ENCODE data around the gene PSMC5.
"Not testable (repeated sequence)": the region's sequence is repeated elsewhere in the genome, so short reads cannot be mapped to it uniquely, and the experiment has no call there.

PSMC5 gene

DNA sequence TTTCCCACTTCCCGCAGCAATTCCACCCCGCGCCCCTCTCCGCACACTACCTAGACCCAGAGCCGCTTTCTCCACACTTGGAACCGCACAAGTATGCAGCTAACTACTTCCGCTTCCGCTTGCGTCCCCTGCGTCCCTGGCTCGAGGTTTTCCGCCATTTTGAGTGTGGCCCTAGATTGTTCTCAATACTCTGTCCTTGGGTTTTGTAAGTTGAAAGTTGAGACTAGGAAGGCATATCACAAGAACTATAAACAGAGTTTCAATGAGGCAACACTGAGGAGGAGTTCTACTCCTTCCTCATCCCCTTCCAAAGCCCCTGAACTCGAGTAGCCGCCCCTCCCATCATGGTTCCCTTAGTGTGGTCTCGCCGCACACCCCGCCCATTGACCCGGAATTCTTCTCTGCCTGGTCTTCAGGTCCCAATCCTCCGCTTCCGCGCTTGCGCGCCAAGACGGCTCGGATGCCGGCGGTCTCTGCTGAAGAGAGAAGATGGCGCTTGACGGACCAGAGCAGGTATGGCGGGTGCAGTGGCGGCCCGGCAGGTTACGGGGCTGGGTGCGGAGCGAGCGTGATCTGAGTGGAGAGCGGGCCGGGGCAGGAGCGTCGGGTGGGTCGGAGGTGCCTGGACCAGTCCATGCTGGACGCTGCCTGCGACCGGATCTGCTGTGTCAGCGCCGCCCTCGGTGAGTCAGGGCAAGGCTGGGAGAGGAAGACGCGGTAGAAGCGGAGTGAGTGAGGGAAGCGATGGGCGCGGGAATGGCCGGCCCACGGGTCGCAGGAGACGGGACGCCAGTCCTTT lies at the start of gene PSMC5, which contains the start of gene FTSJ3:
Gene PSMC5, plus strand, starts transcription at position 430 of the 799 bp plus-strand sequence. Its CDS starts 60 bp downstream, at position 490.
Gene FTSJ3, minus strand, starts transcription at position 662 of the 799 bp plus-strand sequence. CDS start 761 bp downstream, outside the sequence.
- DNase-seq = peak; percentile 92

DNA sequence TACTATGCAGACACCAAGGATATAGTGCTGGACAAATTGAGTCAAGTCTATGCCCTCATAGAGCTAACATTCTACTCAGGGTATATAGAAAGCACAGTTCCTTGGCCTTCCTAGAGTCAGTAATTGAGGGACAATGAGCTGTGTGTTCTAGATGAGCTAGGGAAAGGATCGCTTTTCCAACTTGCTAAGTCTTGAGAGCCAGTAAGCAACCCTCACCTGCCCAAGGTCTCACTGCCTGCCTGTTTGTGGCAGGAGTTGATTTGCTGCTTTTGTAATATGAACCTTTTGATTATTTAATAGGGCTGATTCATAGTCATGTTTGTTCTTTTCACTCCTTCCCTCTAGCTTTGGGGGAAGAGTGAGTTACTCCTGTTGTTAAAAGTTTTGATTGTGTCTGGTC lies 46.7 kb upstream of the PSMC5 start:
- DNase-seq = no peak

DNA sequence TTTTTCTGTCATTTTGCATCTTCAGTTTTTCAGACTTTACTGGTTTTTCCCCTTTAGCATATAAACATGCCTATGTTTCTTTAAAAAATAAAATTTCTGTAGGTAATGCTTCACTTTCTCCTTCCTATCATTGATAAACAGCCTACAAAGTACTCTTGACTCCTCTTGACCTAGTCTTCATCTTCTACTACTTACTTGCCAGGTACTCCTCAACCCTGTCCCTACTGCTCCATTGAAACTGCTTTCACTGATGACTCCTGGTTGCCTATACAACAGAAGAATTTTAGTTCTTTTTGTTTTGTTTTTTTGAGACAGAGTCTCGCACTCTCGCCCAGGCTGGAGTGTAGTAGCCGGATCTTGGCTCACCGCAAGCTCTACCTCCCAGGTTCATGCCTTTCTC lies 46.3 kb upstream of the PSMC5 start:
- no peak for DNase-seq

DNA sequence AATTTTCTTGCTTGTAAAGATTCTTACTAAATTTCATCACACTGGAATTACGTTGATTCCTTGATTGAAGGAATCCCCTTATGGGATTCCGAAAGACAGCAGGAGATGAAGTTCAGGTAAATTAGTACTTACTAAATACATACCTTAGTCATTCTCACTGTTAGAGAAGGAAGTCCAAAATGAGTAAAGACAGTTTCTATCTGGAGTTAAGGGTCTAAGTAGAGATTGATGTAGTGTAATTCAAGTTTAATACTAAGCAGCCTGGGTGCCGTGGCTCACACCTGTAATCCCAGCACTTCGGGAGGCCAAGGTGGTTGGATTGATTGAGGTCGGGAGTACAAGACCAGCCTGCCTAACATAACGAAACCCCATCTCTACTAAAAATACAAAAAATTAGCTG lies 43.7 kb upstream of the PSMC5 start:
- DNase-seq = no peak

DNA sequence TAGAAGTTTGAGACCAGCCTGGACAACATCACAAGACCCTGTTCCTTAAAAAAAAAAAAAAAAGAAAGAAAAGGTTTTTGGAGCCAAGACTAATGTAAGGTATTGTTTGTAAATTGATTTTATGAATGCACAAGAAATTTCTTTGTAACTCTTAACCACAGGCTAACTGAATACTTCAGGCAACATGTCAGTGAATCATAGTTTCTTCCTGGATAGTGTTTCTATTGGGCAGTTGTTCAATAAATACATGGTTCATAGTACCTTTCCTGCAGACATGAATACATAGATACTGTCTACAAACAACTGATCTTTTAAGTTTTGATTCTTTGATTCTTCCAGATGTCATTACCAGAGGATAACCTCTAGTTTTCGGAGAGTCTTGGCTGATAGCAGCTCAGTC lies 41.7 kb upstream of the PSMC5 start:
- DNase-seq = no peak

DNA sequence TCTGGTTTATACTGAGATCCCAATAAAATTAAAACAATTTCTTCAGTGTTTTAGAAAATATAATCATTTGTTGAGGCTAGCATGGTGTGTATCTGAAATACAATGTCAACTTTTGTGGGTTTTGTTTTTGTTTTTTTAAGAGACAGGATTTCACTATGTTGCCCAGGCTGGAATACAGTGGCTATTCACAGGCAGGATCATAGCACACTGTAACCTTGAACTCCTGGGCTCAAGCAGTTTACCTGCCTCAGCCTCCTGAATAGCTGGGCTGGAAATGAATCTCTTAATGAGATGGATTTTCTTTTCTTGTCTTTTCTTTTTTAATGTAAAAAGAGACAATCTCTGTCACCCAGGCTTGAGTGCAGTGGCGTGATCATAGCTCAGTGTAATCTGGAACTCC lies 41.1 kb upstream of the PSMC5 start:
- no peak for DNase-seq

DNA sequence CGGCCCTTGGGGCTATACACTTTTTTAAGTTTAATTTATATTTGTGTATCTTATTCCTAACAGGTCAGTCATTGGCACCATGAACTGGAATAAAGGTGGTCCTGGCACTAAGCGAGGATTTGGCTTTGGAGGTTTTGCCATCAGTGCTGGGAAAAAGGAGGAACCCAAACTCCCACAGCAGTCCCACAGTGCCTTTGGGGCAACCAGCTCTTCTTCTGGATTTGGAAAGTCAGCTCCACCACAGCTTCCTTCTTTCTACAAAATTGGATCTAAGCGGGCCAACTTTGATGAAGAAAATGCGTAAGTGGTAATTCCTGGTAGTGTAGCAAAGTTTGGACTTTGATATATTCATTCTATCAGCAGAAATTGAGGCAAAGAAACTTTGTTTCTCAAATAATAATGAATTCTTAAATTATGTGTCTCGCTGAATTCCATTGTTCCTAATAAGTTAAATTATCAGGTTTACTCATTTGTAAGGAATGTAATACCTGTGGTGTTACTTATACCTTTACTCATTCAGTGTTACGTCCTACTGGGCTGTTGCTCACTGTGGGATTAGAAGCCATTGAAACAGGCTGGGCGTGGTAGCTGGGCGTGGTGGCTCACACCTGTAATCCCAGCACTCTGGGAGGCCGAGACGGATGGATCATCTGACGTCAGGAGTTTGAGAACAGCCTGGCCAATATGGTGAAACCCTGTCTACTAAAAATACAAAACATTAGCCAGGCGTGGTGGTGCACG lies 40.1 kb upstream of the PSMC5 start:
- no peak for DNase-seq

DNA sequence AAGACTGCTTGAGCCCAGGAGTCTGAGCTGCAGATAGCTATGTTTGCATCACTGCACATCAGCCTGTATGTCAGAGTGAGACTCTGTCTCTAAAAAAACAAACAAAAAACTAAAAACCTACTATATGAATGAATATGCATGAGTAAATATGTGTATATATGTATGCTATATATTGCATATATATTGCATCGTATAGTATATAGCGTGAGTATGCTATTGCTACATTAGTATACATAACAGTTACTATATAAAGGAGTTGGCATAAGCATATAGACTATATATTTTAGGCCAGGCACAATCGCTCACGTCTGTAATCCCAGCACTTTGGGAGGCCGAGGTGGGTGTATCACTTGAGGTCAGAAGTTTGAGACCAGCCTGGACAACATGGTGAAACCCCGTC lies 37.2 kb upstream of the PSMC5 start:
- DNase-seq = no peak

DNA sequence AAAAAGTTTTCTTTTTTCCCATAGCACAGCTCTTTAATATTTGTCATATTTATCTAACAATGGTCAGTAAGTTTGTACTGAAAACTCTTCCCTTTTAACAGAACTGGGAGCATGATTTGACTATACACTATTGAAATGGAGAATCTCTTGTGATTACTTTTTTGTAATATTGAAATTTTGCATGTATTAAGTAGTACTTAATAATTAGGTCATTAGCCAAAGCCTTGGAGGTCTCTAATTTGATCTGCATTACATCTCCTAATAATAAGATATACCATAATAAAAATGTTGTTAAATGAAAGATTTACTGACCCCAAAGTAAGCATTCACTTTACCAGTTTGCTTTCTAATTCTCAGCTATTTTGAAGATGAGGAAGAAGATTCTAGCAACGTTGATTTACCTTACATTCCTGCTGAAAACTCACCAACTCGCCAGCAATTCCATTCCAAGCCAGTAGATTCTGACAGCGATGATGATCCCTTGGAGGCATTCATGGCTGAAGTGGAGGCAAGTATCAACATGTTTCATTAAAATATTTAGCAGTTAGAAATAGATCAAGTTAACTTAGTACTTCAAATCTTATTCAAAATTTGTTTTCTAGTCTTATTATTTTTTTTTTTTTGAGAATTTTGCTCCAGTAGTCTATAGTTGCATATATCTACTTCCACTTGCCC lies 35.0 kb upstream of the PSMC5 start:
- no peak for DNase-seq

DNA sequence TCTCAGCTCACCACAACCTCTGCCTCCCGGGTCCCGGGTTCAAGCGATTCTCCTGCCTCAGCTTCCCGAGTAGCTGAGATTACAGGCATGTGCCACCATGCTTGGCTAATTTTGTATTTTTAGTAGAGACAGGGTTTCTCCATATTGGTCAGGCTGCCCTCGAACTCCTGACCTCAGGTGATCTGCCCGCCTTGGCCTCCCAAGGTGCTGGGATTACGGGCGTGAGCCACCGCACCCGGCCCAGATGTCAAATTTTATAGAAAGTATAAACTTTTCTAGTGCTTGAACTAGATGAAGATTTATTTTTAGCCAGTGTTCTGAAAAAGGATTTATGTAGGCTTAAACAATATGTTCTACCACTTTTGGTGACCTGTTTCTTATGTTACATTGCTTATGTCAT lies 30.9 kb upstream of the PSMC5 start:
- not testable (repeated sequence) for DNase-seq

DNA sequence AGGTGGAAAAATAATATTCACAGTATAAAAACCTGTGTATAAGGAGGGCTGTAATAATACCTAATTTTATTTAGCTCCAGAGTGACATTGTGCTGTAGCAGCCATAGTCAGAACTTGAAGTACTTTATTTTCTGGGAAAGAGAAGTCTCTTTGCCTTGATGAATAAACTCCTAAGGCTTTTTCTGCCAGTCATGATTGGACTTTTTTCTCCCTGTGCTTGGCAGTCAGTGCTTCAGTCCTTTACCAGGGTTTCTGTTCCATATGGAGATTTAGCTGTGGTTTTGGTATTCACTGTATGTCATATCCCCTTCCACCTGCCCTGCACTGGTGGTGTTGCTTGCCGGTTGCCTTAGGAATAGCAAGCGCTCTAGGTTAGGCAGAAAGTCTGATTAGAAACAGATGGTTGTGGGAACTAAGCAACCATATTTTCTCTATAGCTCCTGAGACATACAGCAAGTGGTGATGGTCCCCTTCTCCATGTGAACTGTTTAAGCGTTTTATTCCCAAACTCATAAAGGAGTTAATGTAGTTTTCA lies 28.6 kb upstream of the PSMC5 start:
- DNase-seq = no peak

DNA sequence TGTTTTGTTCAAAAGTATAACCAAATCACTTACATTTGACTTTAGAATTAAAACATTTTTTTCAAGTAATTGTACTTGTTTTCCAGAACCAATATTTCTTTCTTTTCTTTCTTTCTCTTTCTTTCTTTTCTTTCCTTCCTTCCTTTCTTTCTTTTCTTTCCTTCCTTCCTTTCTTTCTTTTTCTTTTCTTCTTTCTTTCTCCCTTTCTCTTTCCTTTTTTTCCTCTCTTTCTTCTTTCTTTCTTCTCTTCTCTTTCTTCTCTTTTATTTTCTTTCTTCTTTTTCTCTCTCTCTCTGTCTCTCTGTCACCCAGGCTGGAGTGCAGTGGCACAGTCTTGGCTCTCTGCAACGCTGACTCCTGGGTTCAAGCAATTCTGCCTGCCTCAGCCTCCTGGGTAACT lies 26.4 kb upstream of the PSMC5 start:
- DNase-seq = no peak

DNA sequence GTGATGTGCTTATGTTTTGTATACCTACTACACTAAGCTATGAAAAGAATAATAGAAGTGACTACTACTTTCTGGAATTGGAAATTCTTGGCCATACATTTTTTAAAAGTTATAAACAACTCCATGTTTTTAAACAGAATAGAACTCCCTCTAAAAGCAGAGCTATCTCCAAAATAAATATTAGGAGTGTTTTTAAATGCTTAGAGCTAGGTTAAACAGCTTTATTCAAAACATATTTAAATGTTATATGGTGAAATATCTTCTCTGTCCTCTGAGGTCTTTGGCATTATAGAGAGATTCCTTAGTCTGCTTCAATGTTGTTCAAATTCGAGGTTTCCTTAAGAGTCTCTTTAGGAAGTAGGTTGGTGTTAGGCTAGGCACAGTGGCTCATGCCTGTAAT lies 22.9 kb upstream of the PSMC5 start:
- DNase-seq = no peak

DNA sequence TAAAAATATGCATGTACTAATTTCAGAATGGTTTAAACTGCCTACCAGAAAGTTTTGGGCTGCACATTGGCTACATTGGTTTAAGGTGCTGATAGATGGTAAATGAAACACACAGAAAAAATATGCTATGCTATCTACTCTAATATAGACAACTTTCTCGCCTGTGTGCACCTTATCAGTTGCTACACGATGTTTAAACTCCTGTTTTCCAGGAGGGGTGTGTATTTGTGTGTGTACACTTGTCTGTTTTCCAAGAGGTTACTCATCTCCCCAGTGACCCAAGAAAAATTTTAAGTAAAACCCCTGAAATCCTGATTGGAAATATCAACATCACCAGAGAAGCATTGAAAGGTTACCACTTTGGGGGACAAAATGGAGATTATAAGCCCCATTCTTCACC lies 21.6 kb upstream of the PSMC5 start:
- no peak for DNase-seq

DNA sequence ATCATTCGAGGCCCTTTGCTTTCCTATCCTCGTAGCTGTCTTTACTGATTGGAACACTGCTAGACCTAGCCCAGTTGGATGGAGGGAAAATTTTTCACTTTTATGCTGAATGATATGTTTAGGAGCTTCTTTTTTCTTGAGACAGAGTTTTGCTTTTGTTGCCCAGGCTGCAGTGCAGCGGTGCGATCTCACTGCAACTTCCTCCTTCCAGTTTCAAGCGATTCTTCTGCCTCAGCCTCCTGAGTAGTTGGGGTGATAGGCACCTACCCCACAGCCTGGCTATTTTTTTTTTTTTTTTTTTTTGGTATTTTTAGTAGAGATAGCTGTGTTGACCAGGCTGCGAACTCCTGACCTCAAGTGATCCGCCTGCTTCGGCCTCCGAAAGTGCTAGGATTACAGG lies 17.3 kb upstream of the PSMC5 start:
- no peak for DNase-seq

DNA sequence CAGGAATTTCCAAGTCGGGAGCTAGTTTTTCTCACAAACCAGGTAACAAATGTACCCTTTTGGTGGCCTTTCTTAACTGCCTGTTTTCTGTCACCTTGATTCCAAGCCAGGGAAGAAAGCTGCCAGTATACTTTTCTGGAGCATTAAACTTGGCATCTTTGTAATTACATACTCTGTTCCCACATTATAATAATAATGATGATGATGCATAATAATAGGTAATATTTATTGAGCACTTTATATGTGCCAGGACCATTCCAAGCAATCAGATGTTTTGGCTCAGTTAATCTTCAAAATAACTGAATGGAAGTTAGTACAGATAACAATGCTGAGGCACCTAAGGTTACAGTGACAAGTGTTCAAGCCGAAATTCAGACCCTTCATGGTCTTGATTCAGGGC lies 11.1 kb upstream of the PSMC5 start:
- no peak for DNase-seq

DNA sequence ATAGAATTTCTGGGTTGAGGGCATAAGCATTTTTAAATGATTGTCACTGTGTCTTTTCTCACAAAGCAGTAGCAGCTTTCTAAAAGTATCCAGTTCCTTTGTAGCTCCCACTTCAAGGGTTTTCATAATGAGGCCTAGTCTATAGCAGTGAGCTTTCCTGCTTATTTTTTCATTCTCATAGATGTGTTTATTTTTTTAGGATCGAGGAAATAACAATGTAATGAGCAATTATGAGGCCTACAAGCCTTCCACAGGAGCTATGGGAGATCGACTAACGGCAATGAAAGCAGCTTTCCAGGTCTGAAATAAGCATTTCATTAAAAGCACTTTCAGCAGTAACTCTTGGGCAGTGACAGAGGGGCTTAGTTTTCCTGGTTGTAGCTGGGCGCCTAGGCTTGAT lies 10.6 kb upstream of the PSMC5 start:
- DNase-seq = no peak

DNA sequence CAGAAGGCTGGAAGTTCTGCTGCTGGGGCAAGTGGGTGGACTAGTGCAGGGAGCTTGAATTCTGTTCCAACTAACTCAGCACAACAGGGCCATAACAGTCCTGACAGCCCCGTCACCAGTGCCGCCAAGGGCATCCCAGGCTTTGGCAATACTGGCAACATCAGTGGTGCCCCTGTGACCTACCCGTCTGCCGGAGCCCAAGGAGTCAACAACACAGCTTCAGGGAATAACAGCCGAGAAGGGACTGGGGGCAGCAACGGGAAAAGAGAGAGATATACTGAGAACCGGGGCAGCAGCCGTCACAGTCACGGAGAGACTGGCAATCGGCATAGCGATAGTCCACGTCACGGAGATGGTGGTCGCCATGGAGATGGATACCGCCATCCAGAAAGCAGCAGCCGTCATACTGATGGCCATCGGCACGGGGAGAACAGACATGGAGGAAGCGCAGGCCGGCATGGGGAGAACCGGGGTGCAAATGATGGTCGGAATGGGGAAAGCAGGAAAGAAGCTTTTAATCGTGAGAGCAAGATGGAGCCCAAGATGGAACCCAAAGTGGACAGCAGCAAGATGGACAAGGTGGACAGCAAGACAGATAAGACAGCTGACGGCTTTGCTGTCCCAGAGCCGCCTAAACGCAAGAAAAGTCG lies 9.4 kb upstream of the PSMC5 start:
- no peak for DNase-seq

DNA sequence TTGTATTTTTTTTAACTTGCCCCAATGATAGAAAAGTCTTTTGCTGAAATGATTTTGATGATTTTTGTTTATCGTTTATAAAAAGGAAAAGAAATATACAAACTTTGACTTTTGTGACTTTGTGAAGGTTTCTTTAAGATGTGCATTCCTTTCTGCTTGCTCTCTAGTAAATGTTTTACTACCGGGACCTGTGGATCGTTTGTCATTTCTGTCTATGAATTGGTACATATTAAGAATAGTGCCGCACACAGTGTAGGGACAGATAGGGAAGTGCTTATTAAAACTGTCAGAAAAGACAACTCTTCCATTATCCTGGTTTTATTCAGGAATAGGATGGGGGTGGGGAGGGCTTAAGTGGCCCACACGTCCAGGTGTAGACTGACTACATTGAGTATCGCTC lies 8.1 kb upstream of the PSMC5 start:
- DNase-seq = no peak

DNA sequence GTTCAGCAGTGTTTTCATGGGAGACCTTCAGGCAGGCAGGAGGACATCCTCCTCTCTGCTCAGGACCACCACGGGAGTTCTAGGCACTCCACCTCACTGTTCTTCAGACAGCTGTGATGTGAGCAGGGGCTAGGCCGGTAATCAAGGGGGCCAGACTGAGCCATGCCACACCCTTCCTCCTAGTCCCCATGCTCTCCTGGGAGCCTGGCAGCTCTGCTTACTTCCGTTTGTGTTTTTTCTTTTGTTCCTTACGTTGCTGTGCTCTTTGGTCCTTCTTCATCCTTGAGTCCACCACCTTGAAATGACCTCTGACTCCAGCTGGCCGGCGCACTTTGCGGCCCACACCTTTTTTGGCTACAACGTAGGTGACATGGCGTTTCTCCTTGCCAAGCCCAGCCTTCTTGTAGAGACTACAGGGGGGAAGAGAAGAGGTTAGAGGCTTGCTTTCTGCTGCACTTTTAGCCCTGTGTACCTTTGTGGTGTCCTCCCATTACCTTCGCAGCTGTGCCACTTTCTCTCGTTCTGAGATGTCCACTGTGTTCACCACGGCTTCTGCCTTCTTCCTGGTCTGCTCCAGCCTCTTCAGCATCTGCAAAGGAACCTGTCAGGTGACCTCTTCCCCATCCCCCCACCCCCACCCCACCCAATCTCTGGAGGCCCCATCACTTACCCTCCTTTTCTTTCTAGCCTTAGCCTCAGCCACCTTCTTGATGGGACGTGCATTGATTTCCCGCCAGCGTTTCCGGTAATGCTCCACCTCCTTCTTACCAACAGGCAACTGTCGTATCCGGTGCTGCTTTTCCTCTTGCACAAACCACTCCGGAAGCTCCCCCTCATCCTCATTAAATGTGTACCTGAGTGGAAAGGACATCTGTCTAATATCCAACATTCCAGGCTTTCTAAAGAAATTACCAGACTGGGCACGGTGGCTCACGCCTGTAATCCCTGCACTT lies 7.4 kb upstream of the PSMC5 start:
- no peak for DNase-seq

DNA sequence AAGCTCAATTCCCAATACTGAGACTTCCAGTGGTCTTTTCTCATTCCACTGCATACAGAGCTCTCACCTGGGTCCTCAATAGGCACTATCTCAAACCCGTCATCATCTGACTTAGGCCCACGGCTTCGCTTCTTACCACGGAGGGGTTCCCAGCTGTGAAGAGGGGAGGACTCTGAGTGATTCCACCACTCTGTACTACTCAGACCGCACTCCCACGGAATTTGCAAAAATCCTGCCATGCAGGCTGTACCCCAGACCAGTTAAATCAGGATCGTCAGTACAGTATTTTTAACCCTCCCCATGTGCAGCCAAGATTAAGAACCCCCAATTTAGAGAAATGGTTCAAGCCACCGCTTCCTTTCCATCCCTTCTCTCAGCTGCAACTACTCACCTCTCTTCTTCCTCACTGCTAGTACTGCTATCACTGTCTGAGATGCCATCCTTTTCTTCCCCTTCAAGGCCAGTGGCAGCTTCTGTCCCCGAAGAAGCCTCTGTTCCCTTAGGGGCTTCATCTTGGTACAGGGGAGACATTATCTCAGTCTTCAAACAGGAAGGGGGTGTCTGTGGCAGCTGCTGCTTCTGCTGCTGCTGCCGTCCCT lies 6.2 kb upstream of the PSMC5 start:
- no peak for DNase-seq

Measured in NCI-H1092 (cell line).